ENCODE measurements around the gene HOXA13.

GRCh38 chr7:27172823-27173510 lies 26.9 kb downstream of the HOXA13 start:
- TF ChIP-seq IKZF2 (IDR thresholded peaks at IDR 0.05) (no peak), ZNF274 (IDR thresholded peaks at IDR 0.05; ENCODE audit: insufficient read depth, insufficient read length) (no peak), PBX3 (IDR thresholded peaks at IDR 0.05; ENCODE audit: insufficient replicate concordance, low read depth, low read length) (no peak)
